NCI-H82 treated with DMSO at 0.1 percent for 48 hours (cell line): ENCODE data around the gene ABCE1.

Source experiments
- DNase-seq: peaks from one replicate; lab custom pipeline; 2025; ENCODE audit not compliant: unreplicated experiment; lab: John Stamatoyannopoulos, UW

The ABCE1 gene

GRCh38 chr4:145097821-145098674 lies at the start of gene ABCE1, which contains the start of gene ANAPC10:
ABCE1 (plus strand) TSS chr4:145098311; CDS start chr4:145104413, 6,102 bp downstream.
ANAPC10 (minus strand) TSS chr4:145098196; CDS start chr4:145096099, 2,097 bp downstream.
- DNase-seq: peak; percentile 76

- DNase-seq: no peak
Measured at GRCh38 chr4:145048817-145049216, 49.3 kb upstream of the ABCE1 start.

- no peak for DNase-seq
Measured at GRCh38 chr4:145049241-145049640, 48.9 kb upstream of the ABCE1 start.

GRCh38 chr4:145055533-145056257 lies 42.4 kb upstream of the ABCE1 start:
- no peak for DNase-seq

GRCh38 chr4:145056325-145057130 lies 41.6 kb upstream of the ABCE1 start:
- DNase-seq: no peak

- DNase-seq: no peak
Measured at GRCh38 chr4:145058256-145058655, 39.9 kb upstream of the ABCE1 start.

- DNase-seq: peak; percentile 71
Measured at GRCh38 chr4:145061318-145061920, 36.7 kb upstream of the ABCE1 start.

GRCh38 chr4:145066063-145066501 lies 32.0 kb upstream of the ABCE1 start:
- no peak for DNase-seq

GRCh38 chr4:145069361-145069760 lies 28.8 kb upstream of the ABCE1 start:
- no peak for DNase-seq

- DNase-seq: no peak
Measured at GRCh38 chr4:145071560-145071959, 26.6 kb upstream of the ABCE1 start.

GRCh38 chr4:145075742-145076468 lies 22.2 kb upstream of the ABCE1 start:
- no peak for DNase-seq

- no peak for DNase-seq
Measured at GRCh38 chr4:145076469-145076855, 21.6 kb upstream of the ABCE1 start.

GRCh38 chr4:145081756-145082155 lies 16.4 kb upstream of the ABCE1 start:
- no peak for DNase-seq

- no peak for DNase-seq
Measured at GRCh38 chr4:145083891-145084605, 14.1 kb upstream of the ABCE1 start.

- DNase-seq: no peak
Measured at GRCh38 chr4:145090380-145090779, 7.7 kb upstream of the ABCE1 start.

GRCh38 chr4:145093638-145094037 lies 4.5 kb upstream of the ABCE1 start:
- no peak for DNase-seq

- no peak for DNase-seq
Measured at GRCh38 chr4:145097331-145097820, 735 bp upstream of the ABCE1 start.

GRCh38 chr4:145098675-145099037 lies 545 bp downstream of the ABCE1 start:
- no peak for DNase-seq

GRCh38 chr4:145099653-145100052 lies 1.5 kb downstream of the ABCE1 start:
- DNase-seq: no peak
